Endodermal cell (in vitro differentiated cells): Measurements from ENCODE around the gene ABCD1. TPM values are rescaled to one million over a fixed set of nuclear protein-coding genes. Genes with fewer than 3 reads are reported as not detected.
A peak's percentile ranks its signal among the peaks of the same experiment; 100 is the strongest.
"Not testable (repeated sequence)": the region's sequence is repeated elsewhere in the genome, so short reads cannot be mapped to it uniquely, and the experiment has no call there.

Source experiments
- DNase-seq: peaks from one replicate; pipeline ENCODE4 v3.0.0-alpha.2; 2017
- H3K27ac ChIP-seq: 2 replicates; pipeline ENCODE4 v1.5.1; 2013; ENCODE audit warnings: mild to moderate bottlenecking, low read depth, low read length, moderate library complexity
- H3K27me3 ChIP-seq: 2 replicates; pipeline ENCODE4 v1.6.1; 2013; ENCODE audit warnings: mild to moderate bottlenecking, low read length, moderate library complexity; ENCODE audit not compliant: insufficient read depth, control insufficient read depth, poor library complexity, severe bottlenecking
- H3K36me3 ChIP-seq: 2 replicates; pipeline ENCODE4 v1.7.0; 2013; ENCODE audit warnings: mild to moderate bottlenecking, low read length, moderate library complexity; ENCODE audit not compliant: control insufficient read depth, insufficient read depth
- H3K4me1 ChIP-seq: one replicate; pipeline ENCODE4 v1.7.0; 2013; ENCODE audit warnings: low read length; ENCODE audit not compliant: control insufficient read depth, insufficient read depth
- H3K4me3 ChIP-seq: 2 replicates; pipeline ENCODE4 v1.5.1; 2013; ENCODE audit warnings: mild to moderate bottlenecking, low read length, moderate library complexity
- H3K9ac ChIP-seq: 2 replicates; pipeline ENCODE4 v1.6.1; 2013; ENCODE audit warnings: mild to moderate bottlenecking, low read length, moderate library complexity; ENCODE audit not compliant: poor library complexity, severe bottlenecking; ENCODE audit errors: extremely low read depth
- H3K9me3 ChIP-seq: 2 replicates; pipeline ENCODE4 v1.6.1; 2013; ENCODE audit warnings: mild to moderate bottlenecking, low read length, moderate library complexity; ENCODE audit not compliant: control insufficient read depth
- H3K27ac Mint-ChIP-seq: 2 replicates; pipeline ENCODE4 v1.8.0; 2020; ENCODE audit warnings: mixed read lengths
- H3K27me3 Mint-ChIP-seq: 2 replicates; pipeline ENCODE4 v1.8.0; 2021; ENCODE audit warnings: mild to moderate bottlenecking, mixed read lengths; ENCODE audit not compliant: insufficient read depth
- H3K36me3 Mint-ChIP-seq: 2 replicates; pipeline ENCODE4 v1.8.0; 2020; ENCODE audit warnings: low read depth, mixed read lengths
- H3K4me1 Mint-ChIP-seq: 2 replicates; pipeline ENCODE4 v1.8.0; 2020; ENCODE audit warnings: mixed read lengths
- H3K4me3 Mint-ChIP-seq: 2 replicates; pipeline ENCODE4 v1.8.0; 2020; ENCODE audit warnings: mild to moderate bottlenecking, moderate library complexity, mixed read lengths
- H3K9me3 Mint-ChIP-seq: 2 replicates; pipeline ENCODE4 v1.8.0; 2020; ENCODE audit warnings: mild to moderate bottlenecking, mixed read lengths
- WGBS, 2 experiments: methylation state at CpG; one replicate each; pipeline versions ENCODE4 v1.1.5 to v1.1.7; 2013; ENCODE audit warnings: missing lambda C conversion rate in 2 of 2, mixed read lengths in 1 of 2; ENCODE audit not compliant: insufficient coverage in 1 of 2, insufficient read length in 1 of 2; 5-methylcytosine and 5-hydroxymethylcytosine counted together
- total RNA-seq, 2 donors: library from RNA; stranded (reverse); fragmentation: NEBNext Ultra II Directional in 1 of 2; extraction: Animal tissue kit (Norgen Biotek cat#: 25700) in 1 of 2; gene quantifications; 2 replicates in 1 of 2; 3 replicates in 1 of 2; pipeline ENCODE4 v1.2.1, GENCODE V29; 2021
- TF ChIP-seq, protein P1 (sequence below): fragments of 200-600 bp; sonication (generic); conservative IDR thresholded peaks from 2 replicates; pipeline ENCODE4 v1.5.0; 2021; ENCODE audit warnings: antibody characterized with exemption, mild to moderate bottlenecking

Gene ABCD1
- total RNA-seq, 2 donors from 2014 or later: 17.9 to 18.2 TPM

DNA sequence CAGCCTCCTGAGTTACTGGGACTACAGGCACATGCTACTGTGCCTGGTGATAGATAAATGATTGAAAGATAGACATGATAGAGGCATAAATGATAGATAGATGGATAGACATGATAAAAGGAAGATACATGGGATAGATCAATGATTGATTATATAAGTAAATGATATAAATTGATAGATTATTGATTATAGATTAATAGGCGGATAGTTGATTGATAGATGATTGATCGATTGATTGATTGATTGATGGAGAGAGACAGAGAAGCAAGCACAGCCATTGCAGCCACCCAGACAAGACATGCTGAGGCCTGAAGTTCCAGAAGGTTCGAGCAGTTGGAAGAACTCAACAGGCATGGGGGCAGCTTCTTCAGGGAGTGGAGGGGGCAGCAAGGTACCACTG lies 21.7 kb downstream of the ABCD1 start:
- H3K27ac ChIP-seq: no peak overlapping the region
- H3K27me3 Mint-ChIP-seq: peaks cover 11% of the 10 kb centered on the region
- no peaks in the 10 kb centered on the region for H3K4me1 ChIP-seq
- no peaks in the 10 kb centered on the region for H3K36me3 ChIP-seq
- no peaks in the 10 kb centered on the region for H3K36me3 Mint-ChIP-seq
- no peak overlapping the region for H3K4me3 Mint-ChIP-seq
- TF ChIP-seq, protein P1, sequence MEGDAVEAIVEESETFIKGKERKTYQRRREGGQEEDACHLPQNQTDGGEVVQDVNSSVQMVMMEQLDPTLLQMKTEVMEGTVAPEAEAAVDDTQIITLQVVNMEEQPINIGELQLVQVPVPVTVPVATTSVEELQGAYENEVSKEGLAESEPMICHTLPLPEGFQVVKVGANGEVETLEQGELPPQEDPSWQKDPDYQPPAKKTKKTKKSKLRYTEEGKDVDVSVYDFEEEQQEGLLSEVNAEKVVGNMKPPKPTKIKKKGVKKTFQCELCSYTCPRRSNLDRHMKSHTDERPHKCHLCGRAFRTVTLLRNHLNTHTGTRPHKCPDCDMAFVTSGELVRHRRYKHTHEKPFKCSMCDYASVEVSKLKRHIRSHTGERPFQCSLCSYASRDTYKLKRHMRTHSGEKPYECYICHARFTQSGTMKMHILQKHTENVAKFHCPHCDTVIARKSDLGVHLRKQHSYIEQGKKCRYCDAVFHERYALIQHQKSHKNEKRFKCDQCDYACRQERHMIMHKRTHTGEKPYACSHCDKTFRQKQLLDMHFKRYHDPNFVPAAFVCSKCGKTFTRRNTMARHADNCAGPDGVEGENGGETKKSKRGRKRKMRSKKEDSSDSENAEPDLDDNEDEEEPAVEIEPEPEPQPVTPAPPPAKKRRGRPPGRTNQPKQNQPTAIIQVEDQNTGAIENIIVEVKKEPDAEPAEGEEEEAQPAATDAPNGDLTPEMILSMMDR: no peak
- no peak for DNase-seq
- WGBS, 2 experiments: 75 to 89% methylated on average over 1 to 3 of the region's 3 CpGs
- H3K9me3 ChIP-seq: no peaks in the 10 kb centered on the region
- no peak overlapping the region for H3K4me3 ChIP-seq
- H3K9me3 Mint-ChIP-seq: peaks cover 59% of the 10 kb centered on the region
- H3K9ac ChIP-seq: no peak overlapping the region
- H3K4me1 Mint-ChIP-seq: no peaks in the 10 kb centered on the region
- no peak overlapping the region for H3K27ac Mint-ChIP-seq
- H3K27me3 ChIP-seq: no peaks in the 10 kb centered on the region

DNA sequence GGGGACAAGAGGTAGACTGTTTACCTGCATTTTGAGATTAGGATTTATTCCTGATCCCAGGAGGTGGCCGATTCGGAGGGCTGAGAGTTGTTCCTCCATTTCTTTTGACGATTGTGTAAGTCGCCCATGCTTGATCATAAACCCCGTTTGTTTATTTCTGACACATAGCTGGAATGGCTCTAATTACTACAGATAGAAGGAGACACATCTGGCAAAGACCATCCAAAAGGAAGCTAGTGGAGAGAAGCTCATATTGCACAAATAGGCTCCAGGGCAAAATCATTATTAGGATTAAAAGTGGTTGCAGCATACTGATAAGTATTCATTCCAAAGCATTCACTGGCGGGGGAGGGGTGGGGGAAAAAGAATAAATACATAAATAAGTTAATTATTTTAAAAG lies 22.3 kb downstream of the ABCD1 start:
- not testable (repeated sequence) for H3K9ac ChIP-seq, H3K27ac ChIP-seq, H3K36me3 Mint-ChIP-seq, H3K4me3 Mint-ChIP-seq, H3K27me3 ChIP-seq, H3K4me1 ChIP-seq, H3K36me3 ChIP-seq, H3K9me3 ChIP-seq, H3K4me1 Mint-ChIP-seq, H3K4me3 ChIP-seq, H3K27ac Mint-ChIP-seq
- Mint-ChIP-seq H3K9me3 (peaks cover 64% of the 10 kb centered on the region), H3K27me3 (peaks cover 11% of the 10 kb centered on the region)
- DNase-seq: peak; percentile 4
- WGBS, 2 experiments: 92 to 96% methylated on average over 2 to 5 of the region's 6 CpGs

DNA sequence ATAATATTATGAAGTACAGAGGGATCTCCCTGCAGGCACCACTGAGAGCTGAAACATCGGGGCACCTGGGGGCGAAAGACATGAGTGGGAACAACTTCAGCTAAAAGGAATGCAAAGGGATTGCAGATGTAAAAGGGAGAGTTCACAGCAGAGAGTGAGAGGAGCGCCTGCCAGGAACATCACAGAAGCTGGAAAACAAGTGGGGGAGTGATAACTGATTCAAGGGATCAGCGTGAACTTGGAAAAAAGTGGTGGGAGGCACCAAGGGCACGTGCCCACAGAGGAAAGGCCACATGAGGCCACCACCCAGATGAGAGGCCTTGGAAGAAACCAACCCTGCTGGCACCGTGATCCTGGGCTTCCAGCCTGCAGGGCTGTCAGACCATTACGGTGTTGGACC lies 24.4 kb downstream of the ABCD1 start:
- Mint-ChIP-seq H3K9me3 (peaks cover 73% of the 10 kb centered on the region), H3K27me3 (peaks cover 11% of the 10 kb centered on the region)
- H3K36me3 Mint-ChIP-seq, DNase-seq, H3K27me3 ChIP-seq, H3K4me1 ChIP-seq, H3K4me3 ChIP-seq, H3K9me3 ChIP-seq, H3K36me3 ChIP-seq, H3K4me1 Mint-ChIP-seq, H3K27ac ChIP-seq, H3K9ac ChIP-seq, H3K4me3 Mint-ChIP-seq, H3K27ac Mint-ChIP-seq: not testable (repeated sequence)
- 79 to 92% methylated on average over 3 to 7 of the region's 7 CpGs for WGBS, 2 experiments

DNA sequence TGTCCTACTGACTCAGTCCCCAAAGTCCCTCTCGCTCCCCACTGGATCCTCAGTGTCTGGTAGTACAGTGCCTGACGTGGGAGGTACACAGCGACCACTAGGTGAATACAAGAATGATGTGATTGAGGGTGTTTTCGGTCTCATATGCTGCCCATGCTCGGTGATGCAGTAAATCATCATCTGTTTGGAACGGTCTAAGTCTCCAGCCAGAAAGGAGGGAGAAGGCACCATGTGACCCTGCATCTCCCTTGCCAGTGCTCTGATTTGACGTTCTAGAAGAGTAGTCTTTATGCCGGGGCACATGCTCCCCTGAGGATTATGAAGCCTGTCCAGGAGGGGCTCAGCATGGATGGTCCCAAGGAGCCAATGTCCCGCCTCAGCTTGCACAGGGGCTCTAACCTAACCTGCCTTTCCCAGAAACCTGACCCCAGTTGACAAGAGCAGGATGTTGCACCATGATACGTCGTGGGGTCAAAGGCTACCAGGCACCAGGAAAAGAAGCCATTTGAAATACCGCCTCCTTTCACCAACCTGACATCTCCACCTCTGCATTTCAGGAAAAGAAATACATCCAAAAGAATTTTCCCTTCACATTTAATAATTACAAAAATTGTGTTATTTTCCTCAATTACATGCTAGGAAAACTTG lies 25.6 kb downstream of the ABCD1 start:
- Histone ChIP-seq H3K4me3 (no peak overlapping the region), H3K4me1 (no peaks in the 10 kb centered on the region), H3K9me3 (no peaks in the 10 kb centered on the region), H3K27ac (no peak overlapping the region), H3K9ac (no peak overlapping the region), H3K27me3 (no peaks in the 10 kb centered on the region), H3K36me3 (no peaks in the 10 kb centered on the region)
- TF ChIP-seq, protein P1: no peak
- 96 to 100% methylated on average over 1 to 12 of the region's 12 CpGs for WGBS, 2 experiments
- Mint-ChIP-seq H3K27ac (no peak overlapping the region), H3K36me3 (no peaks in the 10 kb centered on the region), H3K9me3 (peaks cover 73% of the 10 kb centered on the region), H3K4me1 (no peaks in the 10 kb centered on the region), H3K27me3 (peaks cover 11% of the 10 kb centered on the region), H3K4me3 (no peak overlapping the region)
- DNase-seq: peak; percentile 32
